ENCODE results near the gene AGPAT1. TPM values are rescaled to one million over a fixed set of nuclear protein-coding genes. Genes with fewer than 3 reads are reported as not detected.

The AGPAT1 gene
- total RNA-seq, 1 experiment from 2014 or later, result 108 TPM

DNA sequence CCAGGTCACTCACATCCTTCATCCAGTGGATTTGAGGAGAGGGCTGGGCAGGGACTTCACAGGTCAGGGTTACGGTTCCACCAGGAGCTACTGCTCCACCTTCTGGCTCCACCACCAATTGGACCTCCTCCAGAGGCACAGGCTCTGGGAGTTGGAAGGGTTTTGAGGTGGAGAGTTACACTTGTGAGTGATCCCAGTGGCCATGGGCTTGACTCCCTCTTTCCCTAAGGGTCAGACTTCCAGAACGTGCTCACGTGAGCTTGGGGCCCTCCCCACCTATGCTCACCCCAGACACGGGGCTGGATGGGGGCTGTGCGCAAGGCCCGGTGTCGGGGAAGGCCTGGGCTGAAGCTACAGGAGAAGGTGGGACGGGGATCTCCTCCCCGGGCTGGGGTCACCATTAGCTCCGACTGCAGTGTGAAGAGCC, 6.7 kb upstream of the AGPAT1 start:
- ChIA-PET POLR2A (ENCODE audit: low non-redundant PET) (no interaction called here), CTCF (no interaction called here)
- peak overlapping the region; percentile 37 for H3K27ac ChIP-seq (ENCODE audit: low read depth, low read length, poor library complexity, severe bottlenecking)
- intact Hi-C loops (cut with micrococcal nuclease; ENCODE audit: unreplicated experiment), result no loop called here
- peaks cover 40% of the 10 kb centered on the region for H3K36me3 ChIP-seq (ENCODE audit: insufficient read depth, low read length, poor library complexity, severe bottlenecking)
- no peak for DNase-seq (ENCODE audit: low spot score)
- no peak overlapping the region for H3K4me3 ChIP-seq (ENCODE audit: low read depth, low read length, poor library complexity, severe bottlenecking)
- peaks cover 7% of the 10 kb centered on the region for H3K4me1 ChIP-seq (ENCODE audit: insufficient read depth, low read length, poor library complexity, severe bottlenecking)
- H3K27me3 ChIP-seq (replicated peaks; ENCODE audit: insufficient read depth, low read depth, low read length, poor library complexity), result no peaks in the 10 kb centered on the region
- no peak for TF ChIP-seq CTCF (conservative IDR thresholded peaks at IDR 0.05; ENCODE audit: low read depth, low read length)
- no peak for TF ChIP-seq EZH2 (IDR thresholded peaks at IDR 0.05; ENCODE audit: borderline replicate concordance, low read depth, low read length, poor library complexity, severe bottlenecking)
- H3K9me3 ChIP-seq (ENCODE audit: low read depth, low read length, poor library complexity, severe bottlenecking), result no peaks in the 10 kb centered on the region
- BruUV-seq (replicated peaks), result no TSS peak

- ChIA-PET POLR2A (ENCODE audit: low non-redundant PET) (no interaction called here), CTCF (no interaction called here)
- BruUV-seq (replicated peaks), result no TSS peak
These were observed 6.1 kb upstream of the AGPAT1 start for GRCh38 chr6:32181915-32182529.

GRCh38 chr6:32181148-32181702, 5.3 kb upstream of the AGPAT1 start:
- BruUV-seq (replicated peaks), result no TSS peak
- TF ChIP-seq CTCF (conservative IDR thresholded peaks at IDR 0.05; ENCODE audit: low read depth, low read length), result no peak
- TF ChIP-seq EZH2 (IDR thresholded peaks at IDR 0.05; ENCODE audit: borderline replicate concordance, low read depth, low read length, poor library complexity, severe bottlenecking), result no peak
- no peaks in the 10 kb centered on the region for H3K27me3 ChIP-seq (replicated peaks; ENCODE audit: insufficient read depth, low read depth, low read length, poor library complexity)

More at GRCh38 chr6:32181915-32182529, 6.1 kb upstream of the AGPAT1 start:
- Histone ChIP-seq H3K36me3 (ENCODE audit: insufficient read depth, low read length, poor library complexity, severe bottlenecking) (peaks cover 35% of the 10 kb centered on the region), H3K27ac (ENCODE audit: low read depth, low read length, poor library complexity, severe bottlenecking) (no peak overlapping the region), H3K27me3 (replicated peaks; ENCODE audit: insufficient read depth, low read depth, low read length, poor library complexity) (no peaks in the 10 kb centered on the region), H3K4me3 (ENCODE audit: low read depth, low read length, poor library complexity, severe bottlenecking) (no peak overlapping the region), H3K4me1 (ENCODE audit: insufficient read depth, low read length, poor library complexity, severe bottlenecking) (peaks cover 10% of the 10 kb centered on the region), H3K9me3 (ENCODE audit: low read depth, low read length, poor library complexity, severe bottlenecking) (no peaks in the 10 kb centered on the region)
- no peak for DNase-seq (ENCODE audit: low spot score)
- no peak for TF ChIP-seq CTCF (conservative IDR thresholded peaks at IDR 0.05; ENCODE audit: low read depth, low read length)
- TF ChIP-seq EZH2 (IDR thresholded peaks at IDR 0.05; ENCODE audit: borderline replicate concordance, low read depth, low read length, poor library complexity, severe bottlenecking), result no peak
- intact Hi-C loops (cut with micrococcal nuclease; ENCODE audit: unreplicated experiment), result no loop called here

More at GRCh38 chr6:32181148-32181702, 5.3 kb upstream of the AGPAT1 start:
- intact Hi-C loops (cut with micrococcal nuclease; ENCODE audit: unreplicated experiment), result no loop called here
- Histone ChIP-seq H3K27ac (ENCODE audit: low read depth, low read length, poor library complexity, severe bottlenecking) (no peak overlapping the region), H3K9me3 (ENCODE audit: low read depth, low read length, poor library complexity, severe bottlenecking) (no peaks in the 10 kb centered on the region), H3K4me1 (ENCODE audit: insufficient read depth, low read length, poor library complexity, severe bottlenecking) (peaks cover 18% of the 10 kb centered on the region), H3K4me3 (ENCODE audit: low read depth, low read length, poor library complexity, severe bottlenecking) (no peak overlapping the region), H3K36me3 (ENCODE audit: insufficient read depth, low read length, poor library complexity, severe bottlenecking) (peaks cover 27% of the 10 kb centered on the region)
- ChIA-PET CTCF (no interaction called here), POLR2A (ENCODE audit: low non-redundant PET) (no interaction called here)
- no peak for DNase-seq (ENCODE audit: low spot score)
